ENCODE data around the gene APOBEC4.

The APOBEC4 gene

DNA sequence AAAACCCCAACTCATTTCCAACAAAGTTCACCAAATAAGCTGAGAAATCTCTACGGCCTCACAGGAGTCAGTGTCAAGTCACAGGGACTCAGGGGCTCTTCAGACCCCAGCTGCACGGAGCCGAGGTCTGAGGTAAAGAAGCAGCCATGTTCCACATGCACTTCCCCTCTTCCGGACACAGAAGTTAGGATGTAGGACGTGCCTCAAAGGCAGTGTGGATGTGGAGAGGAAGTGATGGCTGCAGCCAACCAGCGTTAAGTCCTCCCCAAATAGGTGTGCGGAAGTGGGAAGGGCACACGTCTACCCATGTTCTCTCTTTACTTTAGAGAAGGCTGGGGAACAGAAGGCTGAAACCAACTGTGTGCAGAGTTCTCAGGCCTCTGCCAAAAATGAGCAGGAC is 48.3 kb downstream of the APOBEC4 start:
- TF ChIP-seq, protein P1, sequence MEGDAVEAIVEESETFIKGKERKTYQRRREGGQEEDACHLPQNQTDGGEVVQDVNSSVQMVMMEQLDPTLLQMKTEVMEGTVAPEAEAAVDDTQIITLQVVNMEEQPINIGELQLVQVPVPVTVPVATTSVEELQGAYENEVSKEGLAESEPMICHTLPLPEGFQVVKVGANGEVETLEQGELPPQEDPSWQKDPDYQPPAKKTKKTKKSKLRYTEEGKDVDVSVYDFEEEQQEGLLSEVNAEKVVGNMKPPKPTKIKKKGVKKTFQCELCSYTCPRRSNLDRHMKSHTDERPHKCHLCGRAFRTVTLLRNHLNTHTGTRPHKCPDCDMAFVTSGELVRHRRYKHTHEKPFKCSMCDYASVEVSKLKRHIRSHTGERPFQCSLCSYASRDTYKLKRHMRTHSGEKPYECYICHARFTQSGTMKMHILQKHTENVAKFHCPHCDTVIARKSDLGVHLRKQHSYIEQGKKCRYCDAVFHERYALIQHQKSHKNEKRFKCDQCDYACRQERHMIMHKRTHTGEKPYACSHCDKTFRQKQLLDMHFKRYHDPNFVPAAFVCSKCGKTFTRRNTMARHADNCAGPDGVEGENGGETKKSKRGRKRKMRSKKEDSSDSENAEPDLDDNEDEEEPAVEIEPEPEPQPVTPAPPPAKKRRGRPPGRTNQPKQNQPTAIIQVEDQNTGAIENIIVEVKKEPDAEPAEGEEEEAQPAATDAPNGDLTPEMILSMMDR (IDR thresholded peaks at IDR 0.05; ENCODE audit: control insufficient read depth, insufficient read depth, low read depth, low read length, missing control alignments), result no peak
- no peak overlapping the region for H3K4me3 ChIP-seq (ENCODE audit: control insufficient read depth, low read depth, low read length)
- no peak for DNase-seq (ENCODE audit: low read depth)

DNA sequence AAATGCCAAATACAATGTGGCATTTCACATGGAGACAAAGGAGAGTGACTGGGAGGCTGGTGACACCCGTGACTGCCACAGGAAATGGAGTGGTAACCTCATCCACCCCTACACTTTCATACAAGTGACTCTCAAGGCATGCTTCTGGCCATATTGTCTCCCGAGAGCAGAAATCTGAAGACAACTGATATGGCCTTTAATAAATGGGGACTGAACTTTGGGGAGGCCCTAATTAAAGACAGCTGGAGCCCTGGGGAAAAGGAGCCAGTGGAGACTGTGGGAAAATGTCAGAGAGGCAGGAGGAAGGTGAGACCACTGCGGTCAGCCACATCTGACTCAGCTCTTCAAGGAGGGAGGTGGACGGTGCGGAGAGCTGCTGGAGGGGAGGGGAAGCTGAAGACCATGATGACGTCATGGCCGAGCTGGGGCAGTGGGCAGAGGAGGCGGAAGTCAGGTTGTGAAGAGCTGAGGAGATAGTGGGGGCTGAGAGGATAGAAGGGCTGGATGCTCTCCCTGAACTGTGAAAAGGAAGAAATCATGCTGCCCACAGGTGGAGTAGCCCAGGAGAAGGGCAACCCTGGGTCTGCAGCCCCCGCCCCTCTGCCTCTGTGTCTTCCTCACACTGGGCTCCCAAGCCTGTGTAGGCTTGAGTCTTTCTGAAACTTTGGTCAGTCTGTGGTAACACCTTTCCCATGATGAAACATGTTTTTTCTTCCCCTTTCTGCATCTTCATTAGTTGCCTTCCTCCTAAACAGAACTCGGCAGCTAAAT is 48.9 kb downstream of the APOBEC4 start:
- TF ChIP-seq, protein P1 (IDR thresholded peaks at IDR 0.05; ENCODE audit: control insufficient read depth, insufficient read depth, low read depth, low read length, missing control alignments), result no peak
- no peak overlapping the region for H3K4me3 ChIP-seq (ENCODE audit: control insufficient read depth, low read depth, low read length)
- DNase-seq (ENCODE audit: low read depth), result peak; percentile 73

GRCh38 chr1:183602510-183602909 is 50.6 kb downstream of the APOBEC4 start:
- no peak overlapping the region for H3K4me3 ChIP-seq (ENCODE audit: control insufficient read depth, low read depth, low read length)
- TF ChIP-seq, protein P1 (IDR thresholded peaks at IDR 0.05; ENCODE audit: control insufficient read depth, insufficient read depth, low read depth, low read length, missing control alignments), result no peak
- DNase-seq (ENCODE audit: low read depth), result no peak

DNA sequence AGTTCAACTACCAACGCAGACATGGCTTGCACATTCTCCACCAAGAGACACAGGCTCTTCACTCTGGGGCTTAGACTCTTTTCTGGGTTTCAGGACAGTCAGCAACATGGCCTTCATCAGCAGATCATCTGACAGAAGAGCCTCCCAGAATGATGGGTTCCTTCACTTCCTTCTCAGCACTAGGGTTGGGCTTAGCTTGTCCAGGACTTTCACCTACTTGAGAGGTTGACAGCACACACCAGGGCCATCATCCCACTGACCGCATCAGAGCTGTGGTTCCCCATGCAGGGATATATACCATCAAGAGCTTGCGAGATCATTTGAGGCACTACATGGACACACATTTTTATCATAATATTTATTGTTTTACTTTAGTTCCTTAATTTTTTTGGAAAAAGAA is 52.5 kb downstream of the APOBEC4 start:
- H3K4me3 ChIP-seq (ENCODE audit: control insufficient read depth, low read depth, low read length), result no peak overlapping the region
- no peak for DNase-seq (ENCODE audit: low read depth)
- TF ChIP-seq, protein P1 (IDR thresholded peaks at IDR 0.05; ENCODE audit: control insufficient read depth, insufficient read depth, low read depth, low read length, missing control alignments), result no peak

- peak; percentile 81 for DNase-seq (ENCODE audit: low read depth)
- H3K4me3 ChIP-seq (ENCODE audit: control insufficient read depth, low read depth, low read length), result no peak overlapping the region
- TF ChIP-seq, protein P1 (IDR thresholded peaks at IDR 0.05; ENCODE audit: control insufficient read depth, insufficient read depth, low read depth, low read length, missing control alignments), result no peak
Measured at GRCh38 chr1:183600136-183600535, 53.0 kb downstream of the APOBEC4 start.

DNA sequence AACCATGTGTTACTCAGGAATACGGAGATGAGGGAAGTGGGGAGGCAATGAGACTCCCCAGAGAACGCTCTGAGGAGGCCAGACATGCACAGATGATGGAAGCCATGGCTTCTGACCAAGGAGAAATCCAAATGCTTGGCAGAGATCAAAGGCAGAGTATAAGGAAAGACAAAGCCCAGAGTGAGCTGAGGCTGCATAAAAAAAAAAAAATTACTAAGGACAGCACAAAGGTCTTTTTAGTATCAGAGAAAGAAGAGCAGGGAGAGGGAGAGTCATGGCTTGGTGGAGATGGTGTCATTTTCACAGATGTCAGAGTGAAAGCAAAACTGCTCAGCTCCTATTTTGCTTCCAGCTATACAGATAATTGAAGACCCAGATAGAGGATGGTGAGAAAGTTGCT is 54.7 kb downstream of the APOBEC4 start:
- no peak for DNase-seq (ENCODE audit: low read depth)
- no peak overlapping the region for H3K4me3 ChIP-seq (ENCODE audit: control insufficient read depth, low read depth, low read length)
- TF ChIP-seq, protein P1 (IDR thresholded peaks at IDR 0.05; ENCODE audit: control insufficient read depth, insufficient read depth, low read depth, low read length, missing control alignments), result no peak
